IMR-90 (cell line): ENCODE data around the gene POU4F1. TPM values are rescaled to one million over a fixed set of nuclear protein-coding genes. Genes with fewer than 3 reads are reported as not detected.

Experiments used
- ATAC-seq: fragments of 200-7000 bp; cut with Tn5 transposase; 2 replicates; pipeline ENCODE4 v1.9.1; 2020; ENCODE audit warnings: low read depth, mild to moderate bottlenecking, moderate library complexity
- BruUV-seq: library from RNA; stranded (reverse); fragments of 400-500 nt; replicated peaks from 2 replicates; lab custom pipeline; 2021; lab: Mats Ljungman, UMichigan
- CTCF ChIA-PET: fragments of 300-600 bp; formaldehyde crosslinking; extraction: SDS; loops from one replicate; lab custom pipeline; 2021; ENCODE audit warnings: antibody characterized with exemption; lab: Yijun Ruan, JAX
- POLR2A ChIA-PET: fragments of 300-600 bp; sonication (Branson Sonifier 250); formaldehyde crosslinking; loops from one replicate; lab custom pipeline; 2022; ENCODE audit warnings: antibody characterized with exemption; ENCODE audit not compliant: unreplicated experiment; lab: Charles Lee
- DNase-seq: peaks from one replicate; pipeline ENCODE4 v3.0.0; 2013
- H2AFZ ChIP-seq: replicated peaks from 2 replicates; pipeline ENCODE3; 2013; ENCODE audit warnings: low read length, mild to moderate bottlenecking; ENCODE audit not compliant: poor library complexity
- H2AK5ac ChIP-seq: 2 replicates; pipeline ENCODE4 v1.6.1; 2013; ENCODE audit warnings: low read depth, low read length, inconsistent platforms
- H2AK9ac ChIP-seq: replicated peaks from 2 replicates; pipeline ENCODE3; 2013; ENCODE audit warnings: mild to moderate bottlenecking, low read depth, low read length, moderate library complexity; ENCODE audit not compliant: poor library complexity
- H2BK120ac ChIP-seq: 2 replicates; pipeline ENCODE4 v1.6.1; 2013; ENCODE audit warnings: low read depth, low read length, inconsistent platforms
- H2BK15ac ChIP-seq: 3 replicates; pipeline ENCODE4 v1.6.1; 2013; ENCODE audit warnings: low read depth, low read length, inconsistent platforms
- H2BK20ac ChIP-seq: 2 replicates; pipeline ENCODE4 v1.6.1; 2013; ENCODE audit warnings: low read depth, mild to moderate bottlenecking, inconsistent platforms, low read length, moderate library complexity
- H2BK5ac ChIP-seq: 2 replicates; pipeline ENCODE4 v1.6.1; 2013; ENCODE audit warnings: mild to moderate bottlenecking, low read depth, low read length, inconsistent platforms; ENCODE audit not compliant: poor library complexity, severe bottlenecking
- H3K14ac ChIP-seq: replicated peaks from 2 replicates; pipeline ENCODE4 v1.6.1; 2013; ENCODE audit warnings: low read depth, low read length, inconsistent platforms
- H3K18ac ChIP-seq: 2 replicates; pipeline ENCODE4 v1.6.1; 2013; ENCODE audit warnings: low read depth, low read length, control low read depth
- H3K23ac ChIP-seq: 2 replicates; pipeline ENCODE4 v1.6.1; 2013; ENCODE audit warnings: low read depth, low read length, inconsistent platforms
- H3K27ac ChIP-seq: 2 replicates; pipeline ENCODE4 v1.5.1; 2013; ENCODE audit warnings: mild to moderate bottlenecking, control low read depth, low read length; ENCODE audit not compliant: insufficient read depth
- H3K27me3 ChIP-seq: 2 replicates; pipeline ENCODE4 v1.6.1; 2013; ENCODE audit warnings: low read length; ENCODE audit not compliant: control insufficient read depth, insufficient read depth
- H3K36me3 ChIP-seq: 2 replicates; pipeline ENCODE4 v1.6.1; 2013; ENCODE audit warnings: low read length, mixed read lengths; ENCODE audit not compliant: control insufficient read depth, insufficient read depth
- H3K4ac ChIP-seq: 2 replicates; pipeline ENCODE4 v1.6.1; 2013; ENCODE audit warnings: low read depth, low read length, inconsistent platforms
- H3K4me1 ChIP-seq: 2 replicates; pipeline ENCODE4 v1.6.1; 2013; ENCODE audit warnings: low read length, mixed read lengths; ENCODE audit not compliant: control insufficient read depth, insufficient read depth
- H3K4me2 ChIP-seq: 2 replicates; pipeline ENCODE4 v1.6.1; 2013; ENCODE audit warnings: low read depth, mild to moderate bottlenecking, control low read depth, low read length, moderate library complexity
- H3K4me3 ChIP-seq: 2 replicates; pipeline ENCODE4 v1.5.1; 2013; ENCODE audit warnings: low read depth, mild to moderate bottlenecking, control low read depth, low read length, moderate library complexity; ENCODE audit not compliant: insufficient read depth
- H3K56ac ChIP-seq: 2 replicates; pipeline ENCODE4 v1.6.1; 2013; ENCODE audit warnings: low read length, inconsistent platforms; ENCODE audit not compliant: insufficient read depth; ENCODE audit errors: extremely low read depth
- H3K79me1 ChIP-seq, 2 experiments: 2 replicates each; pipeline ENCODE4 v1.6.1; 2013; ENCODE audit warnings: low read length in 2 of 2, inconsistent platforms in 1 of 2, low read depth in 1 of 2
- H3K9ac ChIP-seq: 2 replicates; pipeline ENCODE4 v1.6.1; 2013; ENCODE audit warnings: low read depth, low read length, control low read depth
- H3K9me1 ChIP-seq: 2 replicates; pipeline ENCODE4 v1.6.1; 2013; ENCODE audit warnings: low read length, inconsistent platforms; ENCODE audit not compliant: insufficient read depth
- H3K9me3 ChIP-seq: 2 replicates; pipeline ENCODE4 v1.6.1; 2013; ENCODE audit warnings: low read length; ENCODE audit not compliant: control insufficient read depth, insufficient read depth
- H4K20me1 ChIP-seq: 2 replicates; pipeline ENCODE4 v1.6.1; 2013; ENCODE audit warnings: low read length, inconsistent platforms; ENCODE audit not compliant: insufficient read depth
- H4K5ac ChIP-seq: 2 replicates; pipeline ENCODE4 v1.6.1; 2013; ENCODE audit warnings: mild to moderate bottlenecking, low read depth, low read length, control low read depth
- H4K8ac ChIP-seq, 2 experiments: 2 replicates each; pipeline ENCODE4 v1.6.1; 2013; ENCODE audit warnings: low read depth in 2 of 2, low read length in 2 of 2, control low read depth in 1 of 2, inconsistent platforms in 1 of 2
- H4K91ac ChIP-seq: 2 replicates; pipeline ENCODE4 v1.6.1; 2013; ENCODE audit warnings: low read depth, low read length, inconsistent platforms; ENCODE audit not compliant: insufficient read depth
- BHLHE40 ChIP-seq: fragments of 150-350 bp; IDR thresholded peaks from 2 replicates; pipeline ENCODE4 v1.6.1; 2016; ENCODE audit warnings: mild to moderate bottlenecking, low read depth, low read length
- CHD1 ChIP-seq: IDR thresholded peaks from 2 replicates; pipeline ENCODE4 v1.6.1; 2012; ENCODE audit warnings: low read depth, low read length, improper control_type of control experiment
- FOS ChIP-seq: fragments of 150-350 bp; IDR thresholded peaks from 2 replicates; pipeline ENCODE4 v1.6.1; 2016; ENCODE audit warnings: low read depth, low read length
- POLR2A ChIP-seq: IDR thresholded peaks from 2 replicates; pipeline ENCODE4 v1.6.1; 2012; ENCODE audit warnings: mild to moderate bottlenecking, low read depth, low read length
- RCOR1 ChIP-seq: IDR thresholded peaks from 2 replicates; pipeline ENCODE4 v1.6.1; 2012; ENCODE audit warnings: mild to moderate bottlenecking, low read length, improper control_type of control experiment; ENCODE audit not compliant: insufficient replicate concordance
- RFX5 ChIP-seq: IDR thresholded peaks from 2 replicates; pipeline ENCODE4 v1.8.0; 2012; ENCODE audit warnings: low read depth, mild to moderate bottlenecking, low read length, moderate library complexity
- WGBS, 2 experiments: methylation state at CpG; one replicate each; pipeline versions ENCODE4 v1.1.5 to v1.1.7; 2013; ENCODE audit warnings: missing lambda C conversion rate in 2 of 2; ENCODE audit not compliant: insufficient read length in 1 of 2; ENCODE audit errors: extremely low coverage in 2 of 2; 5-methylcytosine and 5-hydroxymethylcytosine counted together
- dilution Hi-C: fragments of 300-500 bp; cut with HindIII; formaldehyde crosslinking; loops from one replicate; pipeline ENCODE4 v1.14.3; 2018; ENCODE audit warnings: low sequenced_read_pairs; ENCODE audit not compliant: unreplicated experiment
- in situ Hi-C: fragments of 300-500 bp; cut with MboI; formaldehyde crosslinking; loops from 3 replicates; pipeline ENCODE4 v1.14.3; 2019; ENCODE audit warnings: low sequenced_read_pairs, inconsistent platforms, mixed read lengths
- intact Hi-C: fragments of 100-400 bp; cut with micrococcal nuclease; formaldehyde crosslinking; loops from 2 replicates; pipeline ENCODE4 v1.10.0; 2022
- polyA plus RNA-seq, 3 experiments: library from polyadenylated mRNA; depleted of rRNA; stranded (reverse); fragments of >200 nt; gene quantifications; 2 replicates each; pipeline ENCODE4 v1.2.3, GENCODE V29; 2012; ENCODE audit warnings: low replicate concordance in 1 of 3
- total RNA-seq: library from RNA; depleted of rRNA; stranded (reverse); fragments of >200 nt; gene quantifications from 2 replicates; pipeline ENCODE4 v1.2.3, GENCODE V29; 2012

The POU4F1 gene
- total and polyA plus RNA-seq, 2 of the 4 experiments (the other 2 are of a cell fraction) = 0.02 TPM; not detected in 1

DNA sequence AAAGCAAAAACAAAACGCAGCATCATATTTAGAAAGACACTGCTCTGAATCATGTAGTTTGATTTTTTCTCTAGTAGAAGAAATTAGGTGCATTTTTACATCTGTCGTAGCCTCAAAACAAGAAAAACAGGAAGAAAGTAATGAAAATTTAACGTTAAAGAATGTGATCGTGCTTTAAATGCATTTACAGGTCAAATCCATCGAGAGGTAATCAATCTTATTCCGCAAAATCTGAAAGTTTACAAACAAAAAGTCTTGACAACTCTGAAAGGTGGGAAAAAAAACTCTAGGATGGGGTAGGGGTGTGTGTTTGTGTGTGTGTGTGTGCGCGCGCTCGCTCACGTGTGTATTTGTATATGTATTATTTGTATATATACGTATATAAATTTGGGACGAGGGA, 10.2 kb downstream of the POU4F1 start:
- BruUV-seq = no TSS peak
- DNase-seq (no peak), ATAC-seq (no peak)
- Histone ChIP-seq H4K5ac (no peak overlapping the region), H3K4me2 (no peak overlapping the region), H3K56ac (no peak overlapping the region), H3K18ac (no peak overlapping the region), H3K4me1 (no peaks in the 10 kb centered on the region), H2BK5ac (no peak overlapping the region), H3K36me3 (no peaks in the 10 kb centered on the region), H4K91ac (no peak overlapping the region), H3K79me1 (no peaks in the 10 kb centered on the region), H2BK15ac (no peak overlapping the region), H3K9me3 (peaks cover 3% of the 10 kb centered on the region; the same call in 1 of the 2 replicates), H2AK5ac (no peak overlapping the region), H3K4me3 (no peak overlapping the region), H2BK20ac (no peak overlapping the region), H3K27me3 (peaks cover 62% of the 10 kb centered on the region), H4K20me1 (peaks cover 3% of the 10 kb centered on the region; the same call in 1 of the 2 replicates), H2BK120ac (no peak overlapping the region), H3K9me1 (no peaks in the 10 kb centered on the region), H3K14ac (no peak overlapping the region), H3K9ac (no peak overlapping the region), H2AFZ (no peak overlapping the region), H3K4ac (no peak overlapping the region), H3K27ac (no peak overlapping the region), H4K8ac (no peak overlapping the region), H2AK9ac (no peak overlapping the region), H3K23ac (no peak overlapping the region)
- ChIA-PET CTCF (no interaction called here), POLR2A (no interaction called here)
- intact Hi-C loops (no loop called here), in situ Hi-C loops (loop anchor here (25.0 kb wide), 1 partner anchor 456 kb away; no protein-coding TSS in a partner anchor), dilution Hi-C loops (no loop called here)
- WGBS, 2 experiments = no CpG with 5 or more reads among the region's 13 CpGs
- TF ChIP-seq CHD1 = no peak
- no peak for TF ChIP-seq BHLHE40
- no peak for TF ChIP-seq RCOR1
- no peak for TF ChIP-seq FOS
- TF ChIP-seq RFX5 = no peak
- TF ChIP-seq POLR2A = no peak
